NCI-H1092 treated with DMSO at 0.1 percent for 48 hours (cell line): ENCODE data around the gene PRKG1.

Experiments
- DNase-seq: peaks from one replicate; lab custom pipeline; 2025; lab: John Stamatoyannopoulos, UW

The PRKG1 gene

DNA sequence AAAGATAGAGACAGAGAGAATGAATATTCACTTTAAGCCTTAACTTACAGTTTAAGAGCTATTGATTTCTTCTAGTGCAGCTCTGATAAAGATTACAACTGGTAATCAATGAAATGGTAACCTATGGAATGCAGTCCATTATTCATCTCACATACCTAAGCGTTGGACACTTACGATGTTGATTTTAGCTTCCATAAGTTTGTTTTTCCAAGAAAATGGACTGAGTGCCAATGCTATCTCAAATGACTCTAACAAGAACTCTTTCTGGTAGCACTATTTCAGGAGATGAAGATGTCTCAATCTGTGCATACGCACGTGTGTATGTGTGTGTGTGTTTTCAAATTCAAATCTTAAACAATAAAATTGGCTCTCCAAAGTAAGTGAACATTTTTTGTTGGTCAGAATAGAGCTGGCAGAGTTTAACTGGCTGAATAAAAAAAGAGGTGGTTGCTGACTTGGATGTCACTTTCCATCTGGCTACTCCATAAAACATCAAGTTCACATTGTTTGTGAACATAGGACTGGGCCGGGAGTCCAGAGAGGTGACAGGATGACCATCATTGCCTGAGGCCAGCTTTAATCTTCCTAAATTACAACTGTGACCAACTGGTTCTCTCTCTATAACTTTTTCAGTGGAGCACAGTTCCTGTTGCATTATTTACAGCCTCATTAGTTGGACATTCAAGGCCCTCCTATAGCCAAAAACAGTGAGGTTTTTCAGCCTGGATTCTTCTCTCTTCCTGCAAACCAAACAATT lies 732.0 kb downstream of the PRKG1 start:
- no peak for DNase-seq

DNA sequence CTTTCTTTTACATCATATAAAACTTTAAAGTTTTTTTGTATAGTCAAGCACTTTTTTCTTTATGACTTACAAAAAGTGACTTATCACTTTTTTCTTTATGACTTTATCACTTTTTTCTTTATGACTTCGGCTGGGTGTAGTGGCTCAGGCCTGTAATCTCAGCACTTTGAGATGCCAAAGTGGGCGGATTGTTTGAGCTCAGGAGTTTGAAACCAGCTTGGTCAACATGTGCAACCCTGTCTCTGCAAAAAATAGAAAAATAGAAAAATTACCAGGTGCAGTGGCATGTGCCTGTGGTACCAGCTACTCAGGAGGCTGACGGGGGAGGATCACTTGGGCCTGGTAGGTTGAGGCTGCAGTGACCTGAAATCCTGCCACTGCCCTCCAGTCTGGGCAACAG lies 733.9 kb downstream of the PRKG1 start:
- DNase-seq, result no peak

DNA sequence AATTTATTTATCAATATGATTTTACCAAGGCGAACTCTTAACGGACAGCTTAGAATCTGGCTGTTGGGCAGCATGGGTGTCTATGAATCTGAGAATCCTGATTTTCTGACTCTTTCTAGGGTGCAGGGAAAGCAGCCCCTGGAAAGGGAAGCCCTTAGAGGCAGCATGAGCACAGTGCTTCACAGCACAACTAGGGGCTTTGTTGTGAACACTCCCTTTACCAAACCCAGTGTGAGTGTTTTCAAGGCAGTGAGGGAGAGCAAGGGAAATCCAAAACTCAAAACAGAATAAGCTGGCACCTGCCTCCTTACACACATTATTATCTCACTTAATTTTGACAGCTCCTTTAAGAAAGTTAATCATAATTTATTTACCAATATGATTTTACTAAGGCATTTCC lies 741.4 kb downstream of the PRKG1 start:
- DNase-seq, result peak; percentile 5

DNA sequence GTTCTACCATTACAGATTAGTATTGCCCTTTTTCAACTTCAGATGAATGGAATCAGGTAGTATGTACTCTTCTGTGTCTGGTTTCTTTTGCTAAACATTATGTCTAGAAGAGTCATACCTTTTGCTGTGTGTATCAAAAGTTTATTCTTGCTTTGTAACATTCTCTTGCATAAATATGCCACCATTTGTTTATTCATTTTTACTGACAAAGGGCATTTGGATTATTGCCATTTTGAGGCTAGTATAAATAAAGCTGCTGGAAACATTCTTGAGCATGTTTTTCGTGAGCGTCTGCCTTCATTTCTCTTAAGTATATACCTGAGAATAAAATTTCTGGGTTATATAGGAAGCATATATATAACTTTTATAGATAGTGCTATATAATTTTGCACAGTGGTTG lies 746.8 kb downstream of the PRKG1 start:
- no peak for DNase-seq

DNA sequence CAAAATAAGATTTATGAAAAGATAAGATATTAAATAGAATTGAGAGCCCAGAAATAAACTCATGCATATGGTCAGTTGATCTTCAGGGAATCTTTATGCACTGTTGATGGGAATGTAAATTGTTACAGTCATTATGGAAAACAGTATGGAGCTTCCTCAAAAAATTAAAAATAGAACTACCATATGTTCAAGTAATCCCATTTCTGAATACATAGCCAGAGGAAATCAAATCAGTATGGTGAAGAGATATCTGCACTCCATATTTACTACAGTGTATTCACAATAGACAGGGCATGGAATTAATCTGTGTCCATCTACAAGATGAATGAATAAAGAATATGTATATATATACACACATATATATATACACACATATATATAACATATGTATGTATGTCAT lies 747.5 kb downstream of the PRKG1 start:
- no peak for DNase-seq

DNA sequence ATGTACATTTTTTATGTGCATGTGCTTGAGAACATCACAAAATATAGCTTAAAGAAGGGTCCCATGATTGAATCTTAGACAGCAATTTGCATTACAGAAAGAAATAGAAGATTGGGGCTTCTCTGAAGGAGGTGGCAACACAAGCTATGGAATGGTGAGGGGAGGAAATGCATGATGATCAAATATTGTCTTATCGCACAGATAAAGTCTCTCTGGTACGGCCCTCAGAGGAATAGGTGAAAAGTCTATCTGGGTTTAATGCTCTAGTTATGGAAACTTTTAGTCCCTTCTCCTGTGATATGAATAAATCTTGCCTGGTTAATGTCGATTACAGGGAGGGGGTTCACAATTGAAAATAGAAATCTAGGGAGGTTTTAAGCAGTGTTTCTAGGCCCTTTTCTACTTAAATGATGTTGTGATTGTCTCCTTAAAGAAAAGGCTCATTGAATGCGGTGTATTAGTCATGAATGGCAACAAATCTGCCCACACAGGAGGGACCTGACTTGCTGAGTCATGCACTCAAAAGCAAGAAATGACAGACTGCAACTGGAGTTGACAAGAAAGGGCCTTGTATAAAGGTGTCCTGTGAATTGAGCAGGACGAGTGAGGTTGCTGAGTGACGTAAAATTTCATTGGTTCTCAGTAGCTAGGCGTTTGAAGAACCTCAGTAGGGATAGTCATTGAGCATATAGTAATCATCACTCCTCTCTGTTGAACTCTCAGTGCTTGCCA lies 758.5 kb downstream of the PRKG1 start:
- no peak for DNase-seq

DNA sequence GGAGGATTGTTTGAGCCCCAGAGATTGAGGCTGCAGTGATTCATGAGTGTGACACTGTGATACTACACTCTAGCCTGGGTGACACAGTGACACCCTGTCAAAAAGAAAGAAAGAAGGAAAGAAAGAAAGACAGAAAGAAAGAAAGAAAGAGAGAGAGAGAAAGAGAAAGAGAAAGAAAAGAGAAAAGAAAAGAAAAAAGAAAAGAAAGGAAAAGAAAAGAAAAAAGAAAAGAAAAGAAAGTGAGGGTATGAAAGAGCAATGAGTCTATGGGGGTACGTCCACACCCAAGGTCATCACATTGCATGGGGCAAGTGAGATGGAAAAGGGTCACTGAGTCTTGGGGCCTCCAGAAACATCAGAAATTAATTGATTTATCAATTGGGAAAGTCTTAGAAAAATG lies 760.3 kb downstream of the PRKG1 start:
- DNase-seq, result no peak

DNA sequence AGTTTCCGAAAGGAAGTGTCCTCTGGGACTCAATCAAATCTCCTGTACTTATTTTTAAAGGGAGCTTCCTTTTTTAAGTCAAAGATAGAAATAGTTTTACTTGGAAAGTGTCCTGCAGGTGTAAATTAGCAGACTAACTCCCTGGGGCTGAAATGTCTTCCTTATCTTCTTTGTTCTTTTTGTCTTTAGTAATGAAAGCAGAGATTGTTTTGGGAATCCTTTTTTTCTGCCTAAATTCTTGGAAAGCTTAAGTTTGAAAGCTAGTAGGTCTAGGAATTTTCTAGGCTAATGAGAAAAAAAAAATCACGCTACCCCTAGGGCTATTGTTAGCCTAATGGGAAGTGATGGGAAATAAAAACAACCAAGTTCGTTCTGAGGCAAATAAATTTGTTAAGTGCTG lies 764.2 kb downstream of the PRKG1 start:
- DNase-seq, result no peak

DNA sequence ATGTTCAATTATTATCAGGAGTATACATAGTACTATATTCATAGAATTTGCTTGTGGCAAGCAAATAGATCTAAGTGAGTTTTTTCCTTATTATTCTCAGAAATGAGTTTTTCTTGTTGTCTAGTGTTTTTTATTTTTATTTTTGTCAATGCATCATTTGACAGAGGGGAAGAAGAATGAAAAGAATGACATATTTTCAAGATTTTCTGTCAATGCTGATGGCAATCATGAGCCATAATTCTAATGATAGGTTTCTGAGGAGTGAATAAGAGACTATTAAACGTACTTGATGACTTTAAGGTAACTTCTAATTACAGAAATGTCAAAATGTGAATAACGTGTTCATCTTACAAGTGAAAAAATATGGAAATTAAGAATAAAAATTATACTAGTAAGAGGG lies 769.7 kb downstream of the PRKG1 start:
- DNase-seq, result no peak

DNA sequence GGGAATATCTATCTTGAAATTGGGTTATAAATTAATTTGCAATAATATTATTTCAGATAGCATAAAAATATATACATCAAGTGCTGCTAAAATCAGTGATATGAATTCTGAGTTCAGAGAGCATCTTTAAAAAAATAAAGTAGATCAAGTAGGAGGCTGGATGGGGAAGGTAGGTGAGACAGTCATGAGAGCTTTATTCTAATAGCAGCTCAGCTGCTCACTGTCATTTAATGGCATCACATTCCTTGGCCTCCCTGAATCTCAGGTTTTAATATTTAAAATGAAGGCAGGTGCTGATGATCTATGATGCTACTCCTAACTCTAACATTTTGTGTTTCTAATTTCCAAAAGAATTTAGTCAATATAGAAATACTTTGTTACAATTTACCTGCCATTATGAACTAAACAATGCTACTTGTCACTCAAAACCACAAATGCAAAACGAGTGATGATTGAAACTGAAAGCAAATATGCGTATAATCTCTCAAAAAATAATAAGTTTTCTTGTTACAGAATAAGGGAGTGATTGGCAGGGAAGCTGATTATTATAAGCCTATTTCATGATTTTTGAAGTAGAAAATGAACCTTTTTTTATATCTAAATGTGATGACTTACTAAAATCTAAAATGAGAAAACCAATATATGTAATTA lies 772.7 kb downstream of the PRKG1 start:
- no peak for DNase-seq

DNA sequence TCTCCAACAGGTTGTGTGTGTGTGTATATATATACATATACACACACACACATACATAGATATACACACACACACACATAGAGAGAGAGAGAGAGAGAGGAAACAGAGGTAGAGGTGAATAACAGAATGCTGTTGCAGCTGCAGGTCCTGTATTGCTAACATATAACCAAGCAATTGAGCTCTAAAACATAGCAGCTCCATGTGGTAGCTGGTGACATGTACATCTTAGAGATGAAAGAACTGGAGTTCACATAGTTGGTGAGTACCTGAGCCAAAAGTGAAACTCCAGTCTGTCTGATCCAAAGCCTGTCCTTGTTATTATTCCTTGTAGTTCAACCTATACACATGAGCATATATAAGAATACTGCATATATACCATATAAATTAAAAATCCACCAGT lies 778.0 kb downstream of the PRKG1 start:
- DNase-seq, result no peak

DNA sequence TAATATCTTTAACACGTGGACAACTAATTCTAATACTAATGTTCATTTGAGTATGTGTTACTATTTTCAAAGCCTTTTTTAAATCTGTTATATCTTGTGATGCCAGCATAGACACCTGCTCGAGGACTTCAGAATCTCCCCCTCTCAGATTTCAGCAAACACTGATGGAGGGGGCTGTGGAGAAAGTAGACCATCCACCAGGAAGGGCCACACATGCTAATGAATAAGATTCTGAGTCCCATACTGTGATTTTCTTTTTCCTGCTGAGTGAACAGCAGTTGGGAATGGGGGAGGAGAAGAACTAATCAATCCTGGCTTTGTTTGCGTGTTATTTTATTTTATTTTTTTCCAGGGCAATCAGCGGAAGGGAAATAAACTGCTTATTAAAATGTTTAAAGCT lies 783.0 kb downstream of the PRKG1 start:
- no peak for DNase-seq

DNA sequence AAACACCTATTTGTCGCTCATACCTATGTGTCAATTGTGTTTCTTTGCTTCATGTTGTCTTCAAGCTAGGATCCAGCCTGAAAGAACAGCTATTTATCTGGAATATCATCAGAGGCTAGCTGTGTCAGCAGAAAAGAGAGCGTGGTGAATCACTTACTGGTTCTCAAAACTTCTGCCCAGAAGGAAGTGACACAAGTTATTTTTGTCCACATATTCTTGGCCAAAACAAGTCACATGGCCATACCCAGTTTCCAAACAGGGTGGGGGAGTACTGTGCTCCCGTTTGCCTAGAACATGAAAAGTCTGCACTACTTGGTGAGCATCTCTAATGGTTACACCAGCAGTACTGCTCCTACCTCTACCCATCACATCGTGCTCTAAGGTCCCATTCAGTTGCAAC lies 786.0 kb downstream of the PRKG1 start:
- DNase-seq, result no peak

DNA sequence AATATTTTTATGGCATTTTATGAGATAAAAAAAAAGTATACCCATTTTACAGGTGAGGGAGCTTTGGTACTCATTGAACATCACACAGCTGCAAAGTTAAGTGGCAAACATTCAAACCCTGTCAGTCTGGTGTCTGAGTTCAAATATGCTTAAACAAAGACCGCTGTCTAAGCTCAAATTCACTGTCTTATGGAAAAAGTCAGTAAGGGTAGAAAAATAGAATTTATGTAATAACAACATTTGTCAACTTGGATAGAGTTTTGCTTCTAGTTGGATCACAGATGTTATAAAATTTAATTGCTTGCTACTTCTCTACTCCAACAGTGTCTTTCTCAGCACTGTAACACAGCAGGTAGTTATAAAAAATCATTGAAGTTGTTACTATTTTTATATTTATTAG lies 786.8 kb downstream of the PRKG1 start:
- no peak for DNase-seq

DNA sequence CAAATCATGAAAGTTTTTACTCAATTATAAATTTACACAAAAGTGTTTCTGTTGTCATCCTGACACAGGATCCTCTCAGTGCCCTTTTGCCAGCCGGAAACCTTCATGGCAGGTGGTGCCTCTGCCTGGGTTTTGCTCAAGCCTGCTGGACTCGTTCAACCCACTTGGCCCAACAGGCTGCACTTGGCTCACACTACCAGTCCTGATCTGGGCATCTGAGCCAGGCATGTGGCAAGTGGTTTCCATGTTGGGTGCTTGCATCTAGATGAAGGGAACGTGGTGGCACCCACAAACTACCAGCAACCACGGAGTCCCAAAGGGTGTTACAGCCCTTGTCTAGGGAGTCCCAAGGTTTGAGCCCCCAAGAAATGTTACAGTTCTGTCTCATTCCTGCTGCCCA lies 787.4 kb downstream of the PRKG1 start:
- peak; percentile 18 for DNase-seq

DNA sequence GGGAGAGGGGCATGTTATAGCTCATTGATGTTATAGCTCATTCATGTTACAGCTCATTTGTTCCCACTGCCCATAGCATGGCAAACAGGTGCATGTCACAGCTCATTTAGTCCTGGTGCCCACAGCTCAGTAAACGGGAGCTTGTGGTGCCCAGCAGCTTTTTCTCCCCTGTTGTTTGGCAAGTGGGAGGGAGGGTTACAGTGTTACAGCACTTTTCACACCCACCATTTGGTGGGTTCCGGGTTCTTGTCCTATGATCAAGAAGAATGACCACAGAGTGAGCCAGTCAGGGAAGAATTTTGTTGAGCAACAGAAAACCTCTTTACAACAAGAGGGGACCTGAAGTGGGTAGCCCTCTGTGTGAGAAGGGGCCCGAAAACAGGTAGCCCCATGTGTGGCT lies 787.9 kb downstream of the PRKG1 start:
- DNase-seq, result peak; percentile 16

DNA sequence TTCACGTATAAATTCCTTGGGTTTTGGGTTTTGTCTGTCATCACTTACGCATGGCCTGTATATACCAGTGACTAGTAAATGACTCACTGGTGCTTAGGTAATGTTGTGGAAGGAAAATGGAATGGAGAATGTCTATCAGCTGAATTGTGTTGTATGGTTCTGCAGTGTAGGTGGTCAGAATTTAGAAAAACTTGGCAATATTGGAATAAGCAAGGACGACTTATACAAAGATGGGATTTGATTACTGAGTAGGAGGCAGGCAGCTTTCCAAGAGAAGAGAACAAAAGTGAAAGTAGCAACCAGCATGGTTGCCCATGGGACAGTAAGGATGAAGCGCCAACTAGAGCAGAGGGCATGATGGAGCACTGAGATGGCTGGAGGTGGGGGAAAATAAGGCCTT lies 793.7 kb downstream of the PRKG1 start:
- DNase-seq, result no peak

DNA sequence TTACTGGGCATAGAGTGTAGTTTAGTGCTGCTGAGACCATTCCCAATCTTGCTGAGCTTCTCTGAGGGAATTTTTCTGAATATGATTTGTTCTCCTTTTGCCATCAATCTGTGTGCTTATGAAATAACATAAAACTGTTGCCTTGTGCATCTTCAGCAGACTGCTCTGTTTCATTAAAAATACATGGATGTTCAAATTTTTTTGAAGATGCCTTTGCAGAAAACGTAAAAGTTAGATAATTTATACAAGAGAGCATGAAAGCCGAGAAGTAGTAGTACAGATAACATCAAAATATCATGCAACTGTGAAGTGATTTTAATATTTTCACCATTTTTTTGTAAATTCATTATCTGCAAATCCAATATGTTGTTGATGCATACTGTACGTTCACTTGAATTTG lies 799.8 kb downstream of the PRKG1 start:
- DNase-seq, result no peak

DNA sequence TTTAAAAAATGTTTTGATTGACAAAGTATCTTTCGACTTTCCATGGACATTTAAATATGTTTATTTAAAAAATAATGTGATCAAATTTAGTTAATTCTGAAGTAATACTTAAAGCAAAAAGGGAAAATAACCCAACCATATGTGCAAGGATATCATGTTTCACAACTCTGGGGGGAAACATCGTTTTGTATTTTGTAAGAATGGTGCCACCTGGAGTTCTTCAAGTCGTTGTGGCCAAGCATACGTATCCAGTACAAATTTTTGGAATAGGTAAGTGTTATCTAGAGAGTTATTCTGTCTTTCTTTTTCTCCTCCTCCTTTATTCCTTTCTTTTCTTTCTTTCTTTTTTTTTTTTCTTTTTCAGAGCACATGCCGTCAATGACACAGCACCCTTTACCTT lies 801.3 kb downstream of the PRKG1 start:
- peak; percentile 63 for DNase-seq

DNA sequence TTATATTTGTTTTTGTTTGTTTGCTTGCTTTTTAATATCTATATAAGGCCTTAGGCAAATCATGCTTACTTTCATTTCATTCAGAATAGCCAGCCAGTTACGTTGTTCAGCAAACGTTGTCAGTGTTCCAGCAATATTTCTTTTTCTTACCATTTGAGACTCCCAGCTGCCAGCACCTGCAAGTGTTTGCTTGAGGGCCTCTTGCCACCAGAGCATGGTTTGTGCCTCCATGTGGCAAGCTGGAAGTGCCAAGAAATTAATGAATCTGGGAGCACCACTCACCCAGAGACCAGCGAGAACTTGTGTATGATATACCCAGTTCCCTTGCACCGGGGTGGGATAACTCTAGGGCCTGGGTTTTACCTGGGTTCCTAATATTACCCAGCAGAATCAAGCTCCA lies 802.2 kb downstream of the PRKG1 start:
- DNase-seq, result peak; percentile 72

DNA sequence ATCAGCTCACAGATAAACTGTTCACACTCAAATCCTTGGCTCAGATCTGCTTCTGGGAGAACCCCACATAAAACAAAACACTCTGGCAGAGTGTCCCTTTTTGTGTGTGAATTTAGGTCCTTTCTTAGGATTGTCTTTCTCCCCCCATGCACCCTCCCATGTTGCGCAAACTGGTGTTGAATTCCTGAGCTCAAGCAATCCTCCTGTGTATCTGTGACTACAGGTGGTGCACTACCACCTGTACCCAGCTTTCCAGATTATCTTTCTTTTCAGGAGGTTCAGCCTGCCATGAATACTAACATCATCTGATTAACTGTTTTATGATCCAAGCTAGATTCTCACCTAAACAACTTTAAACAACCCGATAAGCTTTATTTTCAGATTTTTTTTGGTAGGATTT lies 802.7 kb downstream of the PRKG1 start:
- no peak for DNase-seq

DNA sequence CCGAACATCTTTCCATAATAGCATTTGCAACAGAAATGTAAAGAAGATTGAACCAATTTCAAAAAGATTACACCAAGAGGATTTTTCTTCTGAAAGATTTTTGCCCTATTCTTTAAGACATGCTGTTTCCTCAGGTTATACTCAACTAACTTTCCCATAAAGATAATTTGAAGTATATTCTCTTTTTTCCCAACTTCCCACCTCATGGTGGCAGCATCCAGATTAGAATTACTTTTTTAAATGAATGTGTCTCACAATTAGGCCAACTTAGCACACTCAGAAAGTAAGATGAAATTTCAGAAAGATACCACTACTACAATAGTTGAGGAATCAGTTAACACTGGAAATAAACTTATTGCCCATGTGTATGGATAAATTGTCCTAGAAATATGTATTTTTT lies 803.3 kb downstream of the PRKG1 start:
- DNase-seq, result no peak

DNA sequence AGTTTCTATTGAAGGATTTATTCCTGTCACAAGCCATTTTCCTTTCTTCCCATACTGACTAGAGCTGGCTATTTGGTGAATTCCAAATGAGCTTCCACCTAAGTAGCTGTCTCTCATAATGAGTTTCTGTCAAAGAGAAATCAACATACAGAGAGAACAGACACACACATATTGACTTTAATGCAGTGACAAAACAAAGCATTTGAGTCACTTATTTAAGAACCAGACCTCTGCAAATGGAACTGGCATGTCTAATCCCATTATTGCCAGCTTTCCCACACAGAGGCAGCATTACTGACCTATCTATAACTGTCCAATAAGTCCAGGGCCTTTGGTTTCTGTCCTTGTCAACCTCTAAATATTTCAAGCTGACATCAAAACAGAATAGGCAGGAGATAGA lies 804.4 kb downstream of the PRKG1 start:
- DNase-seq, result no peak
